Activated CD4-positive, alpha-beta T cell treated with anti-CD3 and anti-CD28 coated beads, Interleukin-10, Interleukin-2, amounts not matched to agents 100 ng/mL and 50 ng/mL, durations not matched to agents 16 hours and 8 hours (primary cell): Measurements from ENCODE around the gene CCT7.
"Not testable (repeated sequence)": the region's sequence is repeated elsewhere in the genome, so short reads cannot be mapped to it uniquely, and the experiment has no call there.

Experiments used
- DNase-seq: peaks from one replicate; pipeline ENCODE4 v3.0.0-alpha.2; 2020

The CCT7 gene

DNA sequence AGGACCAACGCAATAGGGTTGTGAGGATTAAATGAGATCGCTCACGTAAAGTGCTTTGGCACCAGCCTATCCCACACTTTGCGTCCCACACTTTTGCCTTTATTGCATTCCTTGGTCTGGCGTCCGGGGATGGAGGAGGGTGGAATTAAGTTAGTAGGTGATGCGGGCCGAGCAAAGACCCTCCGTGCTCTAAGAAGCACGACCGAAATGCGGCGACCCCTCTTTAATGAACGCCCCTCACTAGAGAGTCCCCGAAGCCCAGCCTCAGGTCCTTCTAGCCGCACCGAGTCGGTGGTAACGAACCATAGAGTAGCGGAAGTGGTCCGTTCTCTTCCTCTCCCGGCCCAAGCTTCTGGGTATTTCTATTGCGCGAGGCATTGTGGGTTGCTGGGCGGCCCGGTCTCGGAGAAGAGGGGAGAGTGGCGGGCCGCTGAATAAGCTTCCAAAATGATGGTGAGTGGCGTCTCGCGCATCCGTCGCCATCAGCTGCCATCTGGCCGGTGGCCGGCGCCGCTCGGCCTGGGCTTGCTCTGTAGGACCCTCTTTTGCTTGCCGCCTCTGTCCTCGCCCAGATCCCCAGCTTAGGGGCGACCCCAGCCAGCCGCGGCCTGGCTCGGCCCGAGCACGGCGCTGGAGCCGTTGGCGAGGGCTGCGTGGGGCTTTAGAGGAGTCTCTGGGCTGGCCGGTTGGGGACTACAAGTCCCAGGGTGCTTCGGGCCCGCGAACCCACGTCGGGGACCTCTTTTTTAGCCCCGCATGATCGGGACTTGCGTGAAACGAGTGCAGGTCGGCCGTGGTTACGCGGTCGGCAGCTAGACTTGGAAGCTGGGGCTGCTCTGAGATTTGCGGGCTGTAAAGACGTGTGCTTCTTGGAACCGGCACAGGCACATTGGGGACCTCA, at the start of gene CCT7:
Gene CCT7 (plus strand): TSS at position 377 of the 901 bp plus-strand sequence. CDS start 71 bp downstream, at position 448.
- DNase-seq: peak; percentile 93

DNA sequence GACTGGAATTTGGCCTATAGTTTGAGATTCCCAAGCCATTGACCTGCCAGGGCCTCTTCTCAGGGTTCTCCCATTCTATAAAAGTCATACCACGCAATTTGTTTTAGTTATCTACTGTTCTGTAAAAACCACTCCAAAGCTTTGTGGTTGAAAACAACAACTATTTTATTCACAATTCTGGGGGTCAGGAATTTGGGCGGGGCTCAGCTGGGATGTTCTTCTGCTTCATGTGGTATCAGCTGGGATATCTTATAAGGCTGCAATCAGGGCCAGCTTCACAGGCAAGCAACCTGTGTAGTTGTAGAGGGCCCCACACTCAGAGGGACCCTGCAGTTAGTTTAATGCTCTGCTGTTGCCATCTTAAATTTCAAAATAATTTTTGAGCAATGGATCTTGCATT, 48.1 kb upstream of the CCT7 start:
- no peak for DNase-seq

DNA sequence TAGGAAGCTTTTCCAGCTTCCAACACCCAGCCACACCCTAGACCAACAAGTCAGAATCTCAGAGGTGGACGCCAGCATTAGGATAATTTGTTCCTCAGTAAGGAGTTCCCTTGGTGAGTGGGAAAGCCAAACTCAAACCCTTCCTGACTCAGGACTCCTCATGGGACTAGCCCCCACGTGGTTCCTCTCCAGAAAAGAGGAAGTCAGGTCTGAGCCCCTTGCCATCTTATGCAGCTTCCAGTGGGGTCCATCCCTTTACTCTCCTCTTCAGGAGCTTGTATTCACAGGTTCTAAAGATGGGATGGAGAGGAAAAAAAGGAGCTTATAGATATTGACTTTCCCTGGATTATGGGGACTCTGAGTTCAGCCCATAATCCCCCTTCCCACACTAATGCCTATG, 46.6 kb upstream of the CCT7 start:
- DNase-seq: no peak

DNA sequence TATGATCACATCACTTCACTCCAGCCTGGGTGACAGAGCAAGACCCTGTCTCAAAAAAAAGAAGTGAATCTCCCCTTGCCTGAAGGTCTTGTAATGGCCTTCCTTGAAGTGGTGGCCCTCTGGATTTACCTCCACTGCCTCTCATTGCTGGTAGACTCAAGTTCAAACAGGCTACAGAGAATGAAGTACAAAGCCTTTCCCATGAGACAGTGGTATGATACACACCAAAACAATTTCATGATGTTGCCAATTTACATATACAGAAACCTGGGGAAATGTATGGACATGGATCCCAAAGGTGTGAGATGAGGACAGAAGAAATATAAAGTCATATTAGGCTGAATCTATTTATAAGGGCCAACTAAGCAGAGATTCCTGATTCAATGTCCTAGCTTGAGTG, 36.5 kb upstream of the CCT7 start:
- DNase-seq: no peak

DNA sequence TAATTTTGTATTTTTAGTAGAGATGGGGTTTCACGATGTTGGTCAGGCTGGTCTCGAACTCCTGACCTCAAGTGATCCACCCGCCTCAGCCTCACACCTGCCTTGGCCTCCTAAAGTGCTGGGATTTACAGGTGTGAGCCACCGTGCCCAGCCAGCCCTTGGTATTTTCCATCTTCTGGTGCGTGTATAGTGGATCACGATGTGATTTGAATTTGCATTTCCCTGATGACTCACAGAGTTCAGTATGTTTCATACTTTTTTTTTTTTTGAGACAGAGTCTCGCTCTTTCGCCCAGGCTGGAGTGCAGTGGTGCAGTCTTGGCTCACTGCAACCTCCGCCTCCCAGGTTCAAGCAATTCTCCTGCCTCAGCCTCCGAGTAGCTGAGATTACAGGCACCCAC, 33.8 kb upstream of the CCT7 start:
- DNase-seq: not testable (repeated sequence)

DNA sequence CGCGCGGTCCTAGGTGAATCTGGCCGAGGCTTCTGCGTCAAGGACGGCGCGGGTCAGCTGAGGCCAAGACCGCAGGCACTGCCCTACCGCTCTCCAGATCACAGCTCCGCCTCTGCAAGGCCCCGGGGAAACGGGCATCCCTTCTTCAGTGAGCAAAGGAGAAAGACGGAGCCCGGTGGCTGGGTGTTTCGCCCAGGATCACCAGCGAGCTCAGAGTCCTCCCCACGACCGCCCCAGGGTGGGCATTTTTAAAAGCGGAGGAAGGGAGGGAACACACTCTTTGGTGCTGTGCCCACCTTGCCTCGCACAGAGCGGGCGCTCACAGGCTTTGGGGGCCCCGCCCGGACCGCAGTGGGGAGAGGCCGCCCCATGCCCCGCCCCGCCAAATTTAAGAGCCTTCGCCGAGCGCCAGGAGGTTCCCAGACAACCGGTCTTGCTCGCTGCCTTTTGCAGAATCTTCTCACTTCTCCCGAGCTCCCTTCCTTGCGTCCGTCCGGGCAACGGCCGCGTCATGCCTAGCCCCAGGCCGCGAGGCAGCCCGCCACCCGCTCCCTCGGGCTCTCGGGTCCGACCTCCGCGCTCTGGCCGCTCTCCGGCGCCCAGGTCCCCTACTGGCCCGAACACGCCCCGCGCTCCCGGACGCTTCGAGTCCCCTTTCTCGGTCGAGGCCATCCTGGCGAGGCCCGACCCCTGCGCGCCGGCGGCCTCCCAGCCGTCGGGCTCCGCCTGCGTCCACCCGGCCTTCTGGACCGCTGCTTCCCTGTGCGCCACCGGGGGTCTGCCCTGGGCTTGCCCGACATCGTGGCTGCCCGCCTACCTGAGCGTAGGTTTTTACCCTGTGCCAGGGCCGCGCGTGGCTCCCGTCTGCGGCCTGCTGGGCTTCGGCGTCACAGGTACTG, 31.7 kb upstream of the CCT7 start, which contains the start of gene NOTO:
Gene NOTO (plus strand): TSS at position 419 of the 899 bp plus-strand sequence. CDS start 93 bp downstream, at position 512.
- DNase-seq: no peak

DNA sequence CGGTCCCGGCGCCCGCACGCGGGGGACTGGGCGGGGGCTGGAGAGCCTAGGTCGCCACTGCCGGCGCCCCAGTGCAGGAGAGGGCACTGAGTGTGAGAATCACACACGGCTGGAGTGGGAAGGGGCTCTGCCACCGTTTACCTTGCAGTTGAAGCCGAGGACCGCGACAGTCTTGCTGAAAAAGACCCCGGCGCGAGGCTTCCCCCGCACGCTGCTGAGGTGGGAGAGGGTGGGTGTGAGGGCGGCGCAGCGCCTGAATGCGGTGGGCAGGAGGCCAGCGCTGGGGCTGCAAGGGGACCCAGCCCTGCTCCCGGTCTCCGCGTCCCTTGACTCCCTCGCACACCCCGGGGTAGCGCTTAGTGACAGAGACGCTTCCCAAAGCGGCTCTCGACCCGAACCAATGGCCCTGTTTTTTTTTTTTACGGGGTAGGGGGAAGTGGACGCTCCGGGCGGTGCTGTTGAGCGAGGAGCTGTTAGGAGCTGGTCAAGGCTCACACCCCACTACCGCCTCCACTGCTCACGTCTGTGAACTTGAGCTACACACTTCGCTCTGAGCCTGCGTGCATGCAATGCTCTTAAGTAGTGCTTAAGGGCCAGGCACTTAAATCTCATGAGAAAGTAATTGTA, 30.9 kb upstream of the CCT7 start:
- DNase-seq: no peak

DNA sequence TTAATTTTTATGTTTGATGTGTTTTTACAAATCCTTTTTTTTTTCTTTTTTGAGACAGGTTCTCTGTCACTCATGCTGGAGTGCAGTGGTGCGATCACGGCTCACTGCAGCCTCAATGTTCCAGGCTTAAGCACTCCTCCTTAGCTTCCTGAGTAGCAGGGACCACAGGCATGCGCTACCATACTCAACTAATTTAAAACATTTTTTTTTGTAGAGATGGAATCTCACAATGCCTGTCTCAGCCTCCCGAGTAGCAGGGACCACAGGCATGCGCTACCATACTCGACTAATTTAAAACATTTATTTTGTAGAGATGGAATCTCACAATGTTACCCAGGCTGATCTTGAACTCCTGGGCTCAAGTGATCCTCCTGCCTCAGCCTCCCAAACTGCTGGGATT, 28.5 kb upstream of the CCT7 start:
- DNase-seq: no peak

DNA sequence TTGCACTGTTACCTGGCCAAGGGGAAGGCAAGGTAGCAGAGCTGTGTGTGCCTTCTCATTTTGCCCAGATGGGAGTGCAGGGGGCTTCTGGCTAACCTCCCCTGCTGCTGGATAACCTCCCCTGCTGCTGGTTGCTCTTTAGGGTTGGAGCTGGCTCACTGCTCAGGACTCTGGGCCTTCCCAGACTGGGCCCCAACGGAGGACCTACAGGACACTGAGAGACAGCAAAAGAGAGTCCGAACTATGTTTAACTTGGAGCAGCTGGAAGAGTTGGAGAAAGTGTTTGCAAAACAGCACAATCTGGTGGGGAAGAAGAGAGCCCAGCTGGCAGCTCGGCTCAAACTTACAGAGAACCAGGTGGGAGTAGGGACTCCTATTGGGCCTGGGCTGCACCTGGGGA, 25.9 kb upstream of the CCT7 start:
- DNase-seq: no peak

DNA sequence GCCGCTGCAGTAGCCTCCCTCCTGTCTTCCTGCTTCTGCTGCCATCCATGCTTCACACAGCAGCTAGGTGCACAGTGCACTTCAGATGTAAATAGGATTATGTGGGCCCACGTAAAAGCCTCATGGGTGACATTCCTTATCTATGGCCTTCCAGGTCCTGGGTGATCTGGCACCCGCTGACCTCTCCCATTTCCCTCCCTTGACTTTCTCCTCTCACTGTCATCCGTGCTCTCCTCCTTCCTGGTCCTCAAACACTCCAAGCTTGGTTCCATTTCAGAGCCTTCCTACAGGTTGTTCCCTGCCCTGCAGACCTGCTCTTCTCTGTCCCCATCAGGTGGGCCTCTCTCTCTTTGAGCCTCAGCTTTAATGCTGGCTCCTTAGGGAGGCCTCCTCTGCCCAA, 24.1 kb upstream of the CCT7 start:
- DNase-seq: no peak

DNA sequence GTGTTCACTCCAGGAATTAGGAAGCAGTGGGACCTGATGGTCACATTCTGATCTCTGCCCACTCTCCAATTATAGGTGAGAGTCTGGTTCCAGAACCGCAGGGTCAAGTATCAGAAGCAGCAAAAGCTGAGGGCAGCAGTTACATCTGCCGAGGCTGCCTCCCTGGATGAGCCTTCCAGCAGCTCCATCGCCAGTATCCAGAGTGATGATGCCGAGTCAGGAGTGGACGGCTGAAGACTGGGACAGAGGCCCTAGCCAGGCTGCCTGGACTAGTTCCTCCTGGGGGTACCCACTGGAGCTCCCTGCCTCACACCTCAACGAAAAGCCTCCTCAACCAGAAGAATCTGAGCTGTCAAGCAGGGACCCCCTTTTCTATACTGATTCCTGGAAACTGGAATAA, 23.4 kb upstream of the CCT7 start:
- no peak for DNase-seq

DNA sequence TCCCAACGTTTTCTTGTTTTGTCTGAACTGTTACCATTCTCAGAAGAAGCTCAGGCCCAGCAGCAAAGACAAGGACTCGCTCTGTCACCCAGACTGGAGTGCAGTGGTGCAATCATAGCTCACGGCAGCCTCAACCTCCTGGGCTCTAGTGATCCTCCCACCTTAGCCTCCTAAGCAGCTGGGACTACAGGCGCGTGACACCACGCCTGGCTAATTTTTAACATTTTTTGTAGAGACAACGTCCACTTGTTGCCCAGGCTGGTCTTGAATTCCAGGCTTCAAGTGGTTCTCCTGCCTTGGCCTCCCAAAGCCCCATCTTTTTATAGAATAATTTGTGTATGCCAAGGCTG, 22.0 kb upstream of the CCT7 start:
- no peak for DNase-seq

DNA sequence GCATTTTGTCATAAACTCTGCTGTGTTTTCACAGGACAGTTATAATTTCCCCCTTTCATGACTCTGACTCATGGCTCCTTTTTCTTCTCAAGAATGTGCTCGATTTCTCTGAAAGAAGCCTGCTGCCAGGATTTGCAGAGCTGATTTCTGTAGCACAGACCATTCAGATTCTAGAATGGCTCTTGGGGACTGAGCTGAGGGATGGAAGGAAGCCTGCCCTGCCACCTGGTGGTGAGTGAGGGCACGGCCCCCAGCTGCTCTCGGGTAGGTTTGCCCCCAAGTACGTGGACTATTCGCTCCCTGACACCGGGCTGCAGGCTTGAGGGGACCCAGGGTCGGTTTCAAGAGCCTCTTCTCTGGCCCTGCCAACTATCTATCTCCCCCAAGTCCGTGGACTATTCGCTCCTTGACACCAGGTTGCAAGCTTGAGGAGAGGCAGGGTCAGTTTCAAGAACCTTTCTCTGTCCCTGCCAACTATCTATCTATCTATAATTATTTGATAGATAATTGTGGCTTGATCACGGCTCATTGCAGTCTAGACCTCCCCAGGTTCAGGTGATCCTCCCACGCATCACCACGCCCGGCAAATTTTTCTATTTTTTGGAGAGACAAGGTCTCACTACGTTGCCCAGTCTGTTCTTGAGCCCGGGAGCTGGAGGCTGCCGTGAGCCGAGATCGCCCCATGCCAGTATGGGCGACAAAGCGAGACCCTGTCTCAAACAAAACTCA, 21.5 kb upstream of the CCT7 start:
- DNase-seq: peak; percentile 81

DNA sequence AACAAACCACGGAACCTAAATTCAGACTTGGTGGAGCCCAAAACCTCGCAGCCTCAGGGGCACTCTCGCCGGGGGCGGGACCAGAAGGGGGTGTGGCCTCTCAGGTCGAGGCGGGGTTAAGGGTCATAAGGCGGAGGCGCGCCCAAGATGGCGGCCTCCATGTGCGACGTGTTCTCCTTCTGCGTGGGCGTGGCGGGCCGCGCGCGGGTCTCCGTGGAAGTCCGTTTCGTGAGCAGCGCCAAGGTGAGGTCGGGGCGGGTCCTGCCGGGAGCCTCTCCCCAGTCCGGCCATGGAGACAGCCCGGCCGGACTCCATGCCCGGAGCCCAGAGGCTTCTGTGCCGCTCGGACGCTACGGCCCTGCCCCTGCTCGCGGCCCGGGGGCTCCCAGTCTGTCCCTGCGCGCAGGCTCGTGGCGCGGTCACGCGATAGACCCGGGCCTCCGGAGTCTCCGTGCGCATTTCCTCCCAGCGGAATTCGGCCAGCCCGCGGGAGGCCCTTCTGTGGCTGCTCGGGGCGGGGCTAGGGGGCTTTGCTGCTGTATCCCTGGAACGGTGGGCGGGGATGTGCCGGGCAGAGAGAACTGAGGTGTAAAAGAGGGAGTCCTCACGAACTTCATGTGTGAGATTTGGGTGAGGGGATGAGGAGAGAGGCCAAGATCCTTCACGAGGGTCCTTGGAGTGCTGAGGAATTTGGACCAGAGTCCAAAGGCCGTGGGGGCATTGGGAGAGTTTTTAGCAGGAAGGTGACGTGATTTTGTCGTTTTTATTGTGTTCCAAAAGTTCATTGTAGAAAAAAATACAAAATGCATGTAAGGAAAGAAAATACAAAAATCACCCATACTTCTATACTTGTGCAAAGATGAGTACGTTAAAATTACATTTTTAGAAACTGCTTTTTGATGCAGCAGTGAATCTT, 19.7 kb upstream of the CCT7 start, which contains the start of gene SMYD5:
Gene SMYD5 (plus strand): TSS at position 126 of the 916 bp plus-strand sequence. CDS start 22 bp downstream, at position 148.
- peak; percentile 94 for DNase-seq

DNA sequence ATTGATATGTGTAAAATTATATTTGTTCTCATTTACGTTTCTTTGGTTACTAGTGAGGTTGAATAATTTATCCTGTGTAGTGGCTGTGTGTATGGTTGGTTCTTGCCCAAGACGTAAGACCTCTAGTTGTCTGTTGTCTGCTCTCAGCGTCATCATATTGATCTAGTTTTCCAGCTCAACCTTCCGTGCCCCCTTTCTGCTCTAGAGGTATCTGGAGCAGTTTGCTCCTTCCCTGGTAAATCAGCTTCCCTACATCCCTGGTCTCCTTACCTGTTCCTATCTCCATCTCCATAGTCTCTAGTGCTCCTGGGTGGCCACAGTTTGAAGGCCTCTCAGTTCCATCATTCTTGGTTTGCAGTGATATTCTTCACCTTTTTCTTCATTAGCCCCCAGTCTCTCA, 18.9 kb upstream of the CCT7 start:
- DNase-seq: no peak

DNA sequence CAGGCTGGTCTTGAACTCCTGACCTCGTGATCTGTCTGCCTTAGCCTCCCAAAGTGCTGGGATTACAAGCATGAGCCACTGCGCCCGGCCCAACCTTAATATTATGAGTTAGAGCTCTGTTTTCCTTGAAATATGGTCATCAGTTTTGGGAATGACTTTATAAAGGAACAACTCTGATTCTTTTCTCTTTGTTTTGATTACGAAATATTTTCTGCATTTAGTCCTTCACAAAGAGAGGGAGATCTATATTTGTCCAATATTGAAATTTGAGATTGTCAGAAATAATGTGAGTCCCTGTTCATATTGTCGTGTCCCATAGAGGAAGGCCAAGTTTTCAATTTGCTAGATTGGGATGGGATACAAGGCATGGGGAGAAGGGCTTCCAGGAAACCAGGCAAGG, 16.9 kb upstream of the CCT7 start:
- no peak for DNase-seq

DNA sequence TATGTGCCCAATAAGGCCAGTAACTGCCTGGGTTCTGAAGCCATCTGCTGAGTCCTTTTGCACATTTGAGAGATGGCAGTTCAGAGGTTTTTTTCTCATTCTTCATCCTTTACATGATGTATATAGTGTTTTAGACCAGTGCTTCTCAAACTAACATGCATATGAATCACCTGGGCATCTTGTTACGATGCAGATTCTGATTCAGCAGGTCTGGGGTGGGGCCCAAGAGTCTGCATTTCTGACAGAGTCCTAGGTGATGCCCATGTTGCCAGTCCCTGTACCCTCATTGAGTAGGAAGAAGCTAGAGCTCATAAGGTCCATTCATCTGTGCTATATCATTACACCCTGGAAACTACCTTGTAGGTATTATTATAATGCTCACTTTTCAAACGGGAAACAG, 16.3 kb upstream of the CCT7 start:
- no peak for DNase-seq

DNA sequence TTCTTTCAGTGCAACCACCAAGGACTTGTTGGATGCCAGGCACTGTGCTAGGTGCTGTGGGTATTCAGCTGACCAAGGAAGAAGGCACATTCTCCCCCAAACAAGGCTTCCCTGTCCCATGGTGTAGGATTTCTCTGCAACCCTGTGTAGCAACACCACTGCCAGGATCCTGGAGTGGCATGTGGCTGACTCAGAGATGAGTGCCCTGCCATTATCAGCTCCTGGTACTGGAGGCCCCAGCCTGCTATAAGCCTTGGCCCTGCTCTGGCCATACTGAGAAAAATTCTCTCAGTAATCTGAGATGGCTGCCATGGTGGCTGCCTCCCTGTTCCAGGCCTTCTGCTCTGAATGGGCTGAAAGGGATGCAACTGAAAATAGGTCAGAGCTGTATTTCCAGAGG, 15.8 kb upstream of the CCT7 start:
- DNase-seq: no peak

DNA sequence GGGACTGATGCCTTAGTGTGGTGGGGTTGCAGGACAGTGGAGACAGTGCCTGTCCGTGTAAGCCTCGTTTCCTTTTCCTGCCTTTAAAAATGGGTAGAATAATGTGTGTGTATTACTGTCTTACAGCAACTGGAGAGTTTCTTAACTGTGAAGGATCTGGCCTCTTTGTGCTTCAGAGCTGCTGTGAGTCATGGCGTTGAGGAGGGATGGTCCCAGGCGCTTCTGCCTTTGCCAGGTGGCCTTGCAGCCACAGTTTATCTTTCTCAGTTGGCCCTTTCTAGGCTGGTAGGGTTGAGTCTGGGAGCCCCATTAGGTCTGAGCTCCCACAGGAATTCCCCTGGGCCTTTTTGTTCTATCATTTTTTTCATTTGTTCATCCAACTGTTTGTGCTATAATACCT, 10.3 kb upstream of the CCT7 start:
- DNase-seq: no peak

DNA sequence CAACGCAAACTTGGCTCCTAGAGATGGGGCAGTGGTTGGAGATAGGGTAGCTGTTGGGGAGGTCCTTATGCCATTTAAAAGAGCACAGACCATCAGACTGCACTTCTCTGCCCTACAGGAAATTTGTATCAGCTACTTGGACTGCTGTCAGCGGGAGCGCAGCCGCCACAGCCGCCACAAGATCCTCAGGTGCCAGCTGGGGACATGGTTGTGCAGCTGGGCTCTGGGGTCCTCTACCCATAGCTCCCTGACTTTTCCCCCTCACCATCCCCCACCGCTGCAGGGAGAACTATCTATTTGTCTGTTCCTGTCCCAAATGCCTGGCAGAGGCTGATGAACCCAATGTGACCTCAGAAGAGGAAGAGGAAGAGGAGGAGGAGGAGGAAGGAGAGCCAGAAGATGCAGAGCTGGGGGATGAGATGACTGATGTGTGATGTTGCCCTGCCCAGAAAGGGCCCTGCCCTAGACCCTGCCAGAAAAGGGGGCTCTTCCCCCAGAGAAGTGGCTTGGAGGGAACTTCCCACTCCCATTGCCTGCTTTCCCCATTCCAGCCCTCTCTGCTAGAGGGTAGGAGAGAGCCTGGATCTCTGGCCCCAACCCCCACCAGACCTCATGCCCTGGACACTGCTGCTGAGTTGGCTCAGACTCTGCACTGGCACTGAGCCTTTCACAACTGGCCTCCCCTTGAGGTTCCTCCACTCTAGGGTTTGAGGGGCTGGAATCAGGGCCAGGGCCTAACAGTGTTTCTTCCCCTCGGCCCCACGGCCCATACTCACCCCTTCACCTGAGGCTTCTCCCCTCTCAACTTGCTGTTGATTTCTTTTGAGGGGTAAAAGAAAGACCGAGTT, 8.4 kb upstream of the CCT7 start:
- DNase-seq: no peak
